Dermis blood vessel endothelial cell (primary cell): ENCODE results near the gene OR2V2. TPM values are rescaled to one million over a fixed set of nuclear protein-coding genes. Genes with fewer than 3 reads are reported as not detected.

Source experiments
- total RNA-seq: library from RNA; depleted of rRNA; stranded (reverse); fragments of >200 nt; gene quantifications from 2 replicates; pipeline ENCODE4 v1.2.3, GENCODE V29; 2014

The OR2V2 gene
- total RNA-seq, 1 donor from 2014 or later: not detected

Other genes with a start within 250 kb of the OR2V2 start
- 0.17 and 0.19 TPM in 2 replicates for gene BTNL8, start 248.4 kb upstream of the OR2V2 start, total RNA-seq
- not detected in 2 replicates for gene BTNL3, start 158.7 kb upstream of the OR2V2 start, total RNA-seq
- 0.05 and 0.17 TPM in 2 replicates for gene BTNL9, start 107.3 kb upstream of the OR2V2 start, total RNA-seq
- not detected in 2 replicates for gene OR2V1, start 16.4 kb upstream of the OR2V2 start, total RNA-seq
- gene TRIM7, start 57.6 kb downstream of the OR2V2 start, total RNA-seq: 2.7 and 5.2 TPM in 2 replicates
- 9.0 and 9.2 TPM in 2 replicates for gene TRIM41, start 75.7 kb downstream of the OR2V2 start, total RNA-seq
- 4,132 and 4,370 TPM in 2 replicates for gene RACK1, start 96.3 kb downstream of the OR2V2 start, total RNA-seq
- 6.3 and 8.8 TPM in 2 replicates for gene TRIM52, start 113.6 kb downstream of the OR2V2 start, total RNA-seq
- not detected in 2 replicates for gene OR4F3, start 219.7 kb downstream of the OR2V2 start, total RNA-seq